PC-9 (cell line): ENCODE measurements around the gene NPHP4. TPM values are rescaled to one million over a fixed set of nuclear protein-coding genes. Genes with fewer than 3 reads are reported as not detected.

ENCODE experiments used
- BruUV-seq: library from RNA; stranded (reverse); fragments of 400-500 nt; replicated peaks from 2 replicates; lab custom pipeline; 2021; lab: Mats Ljungman, UMichigan
- CTCF ChIA-PET: fragments of 300-600 bp; sonication (Branson Sonifier 250); formaldehyde crosslinking; loops from one replicate; lab custom pipeline; 2022; ENCODE audit warnings: antibody characterized with exemption; lab: Charles Lee
- POLR2A ChIA-PET: fragments of 300-600 bp; sonication (Branson Sonifier 250); formaldehyde crosslinking; loops from one replicate; lab custom pipeline; 2022; ENCODE audit warnings: antibody characterized with exemption; ENCODE audit not compliant: unreplicated experiment; lab: Charles Lee
- DNase-seq, 2 experiments: peaks; one replicate each; pipeline versions ENCODE4 v3.0.0 to v3.0.0-alpha.2; 2015 to 2022; ENCODE audit warnings: mixed read lengths in 1 of 2
- H2AFZ ChIP-seq: fragments of 200-600 bp; sonication (generic); 2 replicates; pipeline ENCODE4 v1.8.1; 2017; ENCODE audit warnings: antibody characterized with exemption
- H3F3A ChIP-seq: fragments of 200-600 bp; sonication (generic); 2 replicates; pipeline ENCODE4 v1.8.1; 2017; ENCODE audit warnings: antibody characterized with exemption, mild to moderate bottlenecking, low read depth; ENCODE audit not compliant: insufficient read depth
- H3K27ac ChIP-seq: fragments of 200-600 bp; sonication (generic); 2 replicates; pipeline ENCODE4 v1.6.1; 2016; ENCODE audit warnings: mixed run types
- H3K27me3 ChIP-seq: fragments of 200-600 bp; sonication (generic); 2 replicates; pipeline ENCODE4 v1.6.1; 2016; ENCODE audit warnings: low read depth, mixed run types; ENCODE audit not compliant: insufficient read depth
- H3K36me3 ChIP-seq: fragments of 200-600 bp; sonication (generic); 2 replicates; pipeline ENCODE4 v1.6.1; 2016; ENCODE audit warnings: low read depth, mixed run types
- H3K4me1 ChIP-seq: fragments of 200-600 bp; sonication (generic); replicated peaks from 2 replicates; pipeline ENCODE4 v1.6.1; 2016; ENCODE audit warnings: mixed run types; ENCODE audit not compliant: insufficient read depth
- H3K4me2 ChIP-seq: fragments of 200-600 bp; sonication (generic); 2 replicates; pipeline ENCODE4 v1.6.1; 2017; ENCODE audit warnings: mixed run types
- H3K4me3 ChIP-seq: fragments of 200-600 bp; sonication (generic); 2 replicates; pipeline ENCODE4 v1.6.1; 2016; ENCODE audit warnings: mixed run types
- H3K79me2 ChIP-seq: fragments of 200-600 bp; sonication (generic); 2 replicates; pipeline ENCODE4 v1.6.1; 2017; ENCODE audit warnings: low read depth, mixed run types
- H3K9me2 ChIP-seq: fragments of 200-600 bp; sonication (generic); 2 replicates; pipeline ENCODE4 v1.8.1; 2017; ENCODE audit warnings: mild to moderate bottlenecking; ENCODE audit not compliant: insufficient read depth
- H3K9me3 ChIP-seq: fragments of 200-600 bp; sonication (generic); 2 replicates; pipeline ENCODE4 v1.8.1; 2016; ENCODE audit warnings: low read depth; ENCODE audit not compliant: insufficient read depth
- H4K20me1 ChIP-seq: fragments of 200-600 bp; sonication (generic); 2 replicates; pipeline ENCODE4 v1.8.1; 2017; ENCODE audit not compliant: insufficient read depth
- EZH2 ChIP-seq: fragments of 200-600 bp; sonication (generic); IDR thresholded peaks from 2 replicates; pipeline ENCODE4 v1.8.0; 2017; ENCODE audit warnings: antibody characterized with exemption, low read depth
- intact Hi-C: fragments of 100-400 bp; cut with micrococcal nuclease; formaldehyde crosslinking; loops from one replicate; pipeline ENCODE4 v1.10.0; 2022; ENCODE audit not compliant: unreplicated experiment
- total RNA-seq: library from RNA; stranded (reverse); gene quantifications from 2 replicates; pipeline ENCODE4 v1.2.3, GENCODE V29; 2021
- TF ChIP-seq, protein P1 (sequence below): fragments of 200-600 bp; sonication (generic); conservative IDR thresholded peaks from 2 replicates; pipeline ENCODE4 v1.6.1; 2017; ENCODE audit warnings: mixed run types, antibody characterized with exemption, mild to moderate bottlenecking, moderate library complexity

Gene NPHP4
- total RNA-seq, 1 experiment from 2014 or later = 17.9 TPM

GRCh38 chr1:6011946-6012258 lies 19.7 kb upstream of the NPHP4 start:
- CTCF ChIA-PET = no interaction called here
- no peak for TF ChIP-seq EZH2
- TF ChIP-seq, protein P1, sequence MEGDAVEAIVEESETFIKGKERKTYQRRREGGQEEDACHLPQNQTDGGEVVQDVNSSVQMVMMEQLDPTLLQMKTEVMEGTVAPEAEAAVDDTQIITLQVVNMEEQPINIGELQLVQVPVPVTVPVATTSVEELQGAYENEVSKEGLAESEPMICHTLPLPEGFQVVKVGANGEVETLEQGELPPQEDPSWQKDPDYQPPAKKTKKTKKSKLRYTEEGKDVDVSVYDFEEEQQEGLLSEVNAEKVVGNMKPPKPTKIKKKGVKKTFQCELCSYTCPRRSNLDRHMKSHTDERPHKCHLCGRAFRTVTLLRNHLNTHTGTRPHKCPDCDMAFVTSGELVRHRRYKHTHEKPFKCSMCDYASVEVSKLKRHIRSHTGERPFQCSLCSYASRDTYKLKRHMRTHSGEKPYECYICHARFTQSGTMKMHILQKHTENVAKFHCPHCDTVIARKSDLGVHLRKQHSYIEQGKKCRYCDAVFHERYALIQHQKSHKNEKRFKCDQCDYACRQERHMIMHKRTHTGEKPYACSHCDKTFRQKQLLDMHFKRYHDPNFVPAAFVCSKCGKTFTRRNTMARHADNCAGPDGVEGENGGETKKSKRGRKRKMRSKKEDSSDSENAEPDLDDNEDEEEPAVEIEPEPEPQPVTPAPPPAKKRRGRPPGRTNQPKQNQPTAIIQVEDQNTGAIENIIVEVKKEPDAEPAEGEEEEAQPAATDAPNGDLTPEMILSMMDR = no peak
- BruUV-seq = no TSS peak

GRCh38 chr1:6011161-6011945 lies 19.1 kb upstream of the NPHP4 start:
- DNase-seq = no peak
- POLR2A ChIA-PET = no interaction called here
- Histone ChIP-seq H3K9me2 (no peaks in the 10 kb centered on the region), H4K20me1 (no peaks in the 10 kb centered on the region), H3F3A (no peaks in the 10 kb centered on the region), H2AFZ (no peak overlapping the region), H3K4me3 (no peak overlapping the region), H3K4me1 (no peaks in the 10 kb centered on the region), H3K36me3 (no peaks in the 10 kb centered on the region), H3K27me3 (no peaks in the 10 kb centered on the region), H3K79me2 (no peaks in the 10 kb centered on the region), H3K27ac (no peak overlapping the region), H3K4me2 (no peak overlapping the region), H3K9me3 (no peaks in the 10 kb centered on the region)
- CTCF ChIA-PET = no interaction called here
- no TSS peak for BruUV-seq
- intact Hi-C loops = no loop called here
- TF ChIP-seq, protein P1 = no peak
- TF ChIP-seq EZH2 = no peak

More at GRCh38 chr1:6011946-6012258, 19.7 kb upstream of the NPHP4 start:
- POLR2A ChIA-PET = no interaction called here
- H4K20me1 ChIP-seq = no peaks in the 10 kb centered on the region
- no peaks in the 10 kb centered on the region for H3K4me1 ChIP-seq
- no peak overlapping the region for H2AFZ ChIP-seq
- H3K27ac ChIP-seq = no peak overlapping the region
- H3K79me2 ChIP-seq = no peaks in the 10 kb centered on the region
- H3K36me3 ChIP-seq = no peaks in the 10 kb centered on the region
- no peaks in the 10 kb centered on the region for H3K27me3 ChIP-seq
- H3F3A ChIP-seq = no peaks in the 10 kb centered on the region
- intact Hi-C loops = no loop called here
- H3K9me3 ChIP-seq = no peaks in the 10 kb centered on the region
- H3K9me2 ChIP-seq = no peaks in the 10 kb centered on the region
- H3K4me3 ChIP-seq = no peak overlapping the region
- no peak for DNase-seq
- no peak overlapping the region for H3K4me2 ChIP-seq

- H4K20me1 ChIP-seq = no peaks in the 10 kb centered on the region
- no peaks in the 10 kb centered on the region for H3K27me3 ChIP-seq
- BruUV-seq = no TSS peak
- ChIA-PET POLR2A (no interaction called here), CTCF (no interaction called here)
- no peaks in the 10 kb centered on the region for H3K79me2 ChIP-seq
- no peak overlapping the region for H3K27ac ChIP-seq
- H3K4me1 ChIP-seq = no peaks in the 10 kb centered on the region
- H2AFZ ChIP-seq = no peak overlapping the region
- no peaks in the 10 kb centered on the region for H3F3A ChIP-seq
- no peak for DNase-seq
- H3K4me3 ChIP-seq = no peak overlapping the region
- intact Hi-C loops = no loop called here
- H3K4me2 ChIP-seq = no peak overlapping the region
- TF ChIP-seq, protein P1 = no peak
- no peak for TF ChIP-seq EZH2
- H3K9me2 ChIP-seq = no peaks in the 10 kb centered on the region
- no peaks in the 10 kb centered on the region for H3K9me3 ChIP-seq
- no peaks in the 10 kb centered on the region for H3K36me3 ChIP-seq
Observed at GRCh38 chr1:6010554-6010953, 18.3 kb upstream of the NPHP4 start.
